ENCODE measurements around the gene RBM28.
A peak's percentile ranks its signal among the peaks of the same experiment; 100 is the strongest.

RBM28 gene

DNA sequence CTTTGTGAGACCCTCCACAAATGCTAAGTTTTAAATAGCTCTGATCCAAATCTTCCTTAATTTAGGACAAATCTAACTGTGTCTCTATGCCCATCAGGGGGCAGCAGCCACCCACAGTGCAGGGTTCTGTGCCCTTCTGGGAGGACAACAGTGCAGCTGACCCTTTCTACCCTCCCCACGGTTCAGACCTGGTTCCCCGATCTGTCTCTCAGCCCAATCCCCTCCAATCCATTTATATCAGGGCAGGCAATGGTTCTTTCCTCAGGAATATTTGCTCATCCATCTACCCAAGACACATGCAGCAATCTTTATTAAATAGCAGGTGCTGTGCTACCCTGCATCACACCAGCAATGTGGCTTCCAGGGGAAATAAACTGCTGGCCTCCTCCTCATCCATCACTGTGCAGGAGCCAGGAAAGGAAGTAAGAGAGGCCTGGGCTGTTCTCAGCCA is 4.0 kb upstream of the RBM28 start:
- TF ChIP-seq GATA2 (IDR thresholded peaks at IDR 0.05; ENCODE audit: low read depth, low read length) (peak; percentile 59), GATA3 (IDR thresholded peaks at IDR 0.05; ENCODE audit: low read depth, low read length) (no peak)

- no peak for TF ChIP-seq GATA3 (IDR thresholded peaks at IDR 0.05; ENCODE audit: low read depth, low read length)
- TF ChIP-seq GATA2 (IDR thresholded peaks at IDR 0.05; ENCODE audit: low read depth, low read length), result no peak
Observed at GRCh38 chr7:128344431-128344774, 695 bp upstream of the RBM28 start.

GRCh38 chr7:128341733-128342132 is 2.0 kb downstream of the RBM28 start:
- no peak for TF ChIP-seq GATA3 (IDR thresholded peaks at IDR 0.05; ENCODE audit: low read depth, low read length)
- no peak for TF ChIP-seq GATA2 (IDR thresholded peaks at IDR 0.05; ENCODE audit: low read depth, low read length)

DNA sequence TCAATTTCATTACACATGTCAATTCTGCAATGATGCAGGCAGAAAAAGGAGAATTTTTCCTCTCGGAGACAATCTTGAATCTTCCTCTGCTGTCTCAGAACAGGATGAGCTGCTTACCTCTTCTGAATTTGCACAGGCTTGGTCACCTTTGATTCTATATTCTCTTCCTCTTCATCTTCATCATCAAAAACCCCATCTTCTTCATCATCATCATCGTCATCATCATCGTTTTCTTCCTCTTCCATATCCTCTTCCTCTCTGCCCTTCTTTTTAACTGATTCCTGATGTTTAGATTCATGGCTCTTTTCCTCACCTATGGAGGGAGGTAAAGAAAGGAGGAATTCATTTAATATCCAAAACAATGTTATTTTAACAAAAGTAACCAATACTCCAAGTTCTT is 8.0 kb downstream of the RBM28 start:
- TF ChIP-seq GATA3 (IDR thresholded peaks at IDR 0.05; ENCODE audit: low read depth, low read length) (no peak), GATA2 (IDR thresholded peaks at IDR 0.05; ENCODE audit: low read depth, low read length) (no peak)

DNA sequence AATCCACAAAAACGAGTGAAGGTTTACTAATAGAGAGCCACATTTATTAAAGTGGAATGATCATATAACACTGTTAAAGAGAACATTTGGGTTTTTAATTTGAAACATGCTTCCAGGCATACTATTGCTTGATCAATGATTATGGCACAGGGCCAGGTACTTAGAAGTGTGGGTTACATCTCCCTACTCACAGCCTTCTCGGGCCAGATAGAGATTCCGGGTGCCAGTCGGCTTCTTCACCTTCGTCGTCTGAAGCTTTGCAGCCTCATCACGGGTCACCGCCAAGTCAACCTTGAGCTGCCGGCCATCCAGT is 19.4 kb downstream of the RBM28 start:
- TF ChIP-seq GATA2 (IDR thresholded peaks at IDR 0.05; ENCODE audit: low read depth, low read length) (no peak), GATA3 (IDR thresholded peaks at IDR 0.05; ENCODE audit: low read depth, low read length) (no peak)

DNA sequence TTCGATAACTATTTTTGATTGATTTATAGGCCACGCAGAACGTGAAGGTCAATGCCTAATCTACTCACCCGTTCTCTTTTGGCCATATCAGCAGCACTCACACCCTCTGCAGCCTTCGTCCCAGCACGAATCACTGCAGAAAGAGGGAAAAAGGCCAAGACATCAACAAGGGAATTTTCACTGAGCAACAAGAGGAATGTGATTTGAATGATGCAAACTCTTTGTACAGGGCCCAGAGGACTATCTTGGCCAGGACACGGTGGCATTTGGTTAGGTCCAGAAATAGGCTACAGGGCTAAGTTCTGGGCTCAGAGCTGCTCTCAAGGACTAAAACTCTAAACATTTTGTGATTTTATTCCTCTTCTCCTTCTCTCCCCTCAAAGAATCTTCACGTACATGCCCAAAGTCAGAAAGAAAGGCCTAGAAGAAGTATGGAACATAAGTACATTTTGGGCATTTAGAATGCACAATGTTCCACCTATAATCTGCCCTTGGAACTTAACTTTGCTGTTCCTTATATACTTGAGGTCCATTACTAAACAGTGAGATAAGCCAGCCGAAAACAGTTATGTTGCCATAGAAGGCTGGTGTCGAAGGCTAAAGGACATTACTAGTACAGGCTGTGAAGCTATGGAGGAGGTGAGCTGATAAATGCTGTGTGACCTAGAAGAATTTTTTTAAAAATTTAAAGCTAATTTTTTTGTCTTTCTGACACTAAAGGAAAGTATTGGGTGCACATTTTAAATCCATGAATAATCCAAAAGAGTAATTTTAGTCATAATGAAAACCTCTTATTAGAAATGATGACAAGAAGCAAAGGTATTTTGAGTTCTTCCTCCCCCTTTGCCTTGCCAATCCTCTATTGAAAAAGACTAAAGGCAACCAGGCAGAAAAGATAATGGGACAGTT is 20.0 kb downstream of the RBM28 start:
- TF ChIP-seq GATA2 (IDR thresholded peaks at IDR 0.05; ENCODE audit: low read depth, low read length), result no peak
- no peak for TF ChIP-seq GATA3 (IDR thresholded peaks at IDR 0.05; ENCODE audit: low read depth, low read length)

- TF ChIP-seq GATA2 (IDR thresholded peaks at IDR 0.05; ENCODE audit: low read depth, low read length) (no peak), GATA3 (IDR thresholded peaks at IDR 0.05; ENCODE audit: low read depth, low read length) (no peak)
Observed at GRCh38 chr7:128323040-128323439, 20.7 kb downstream of the RBM28 start.

DNA sequence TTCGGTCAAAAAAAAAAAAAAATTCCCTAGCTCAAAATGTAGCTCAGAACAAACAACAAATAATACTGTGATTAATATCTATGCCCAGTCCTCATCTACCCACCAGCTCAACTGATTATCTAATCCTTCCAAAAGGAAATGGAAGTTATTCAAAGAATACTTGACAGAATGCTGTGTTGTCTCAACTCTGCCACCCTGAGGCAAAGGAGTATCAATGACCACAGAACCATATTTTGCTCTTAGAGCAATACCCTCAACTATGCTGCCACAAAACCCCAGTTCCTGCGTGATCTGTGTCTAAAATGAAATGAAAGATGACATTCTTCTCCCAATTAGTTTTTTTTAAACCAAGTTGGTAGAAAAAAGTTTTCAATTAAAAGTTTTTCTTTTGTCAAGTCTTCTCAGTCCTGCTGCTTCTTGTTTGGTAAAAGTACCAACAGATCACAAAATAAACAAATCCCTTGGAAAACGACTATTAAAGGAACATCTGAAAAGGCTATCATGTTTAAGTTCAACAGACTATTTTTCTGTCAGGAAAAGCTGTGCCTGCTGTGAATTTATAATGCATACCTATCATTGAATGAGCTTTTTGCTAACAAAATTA is 21.6 kb downstream of the RBM28 start:
- no peak for TF ChIP-seq GATA2 (IDR thresholded peaks at IDR 0.05; ENCODE audit: low read depth, low read length)
- no peak for TF ChIP-seq GATA3 (IDR thresholded peaks at IDR 0.05; ENCODE audit: low read depth, low read length)

GRCh38 chr7:128321044-128321422 is 22.7 kb downstream of the RBM28 start:
- TF ChIP-seq GATA2 (IDR thresholded peaks at IDR 0.05; ENCODE audit: low read depth, low read length) (no peak), GATA3 (IDR thresholded peaks at IDR 0.05; ENCODE audit: low read depth, low read length) (no peak)

- TF ChIP-seq GATA3 (IDR thresholded peaks at IDR 0.05; ENCODE audit: low read depth, low read length), result no peak
Observed at GRCh38 chr7:128318691-128319090, 25.0 kb downstream of the RBM28 start.

DNA sequence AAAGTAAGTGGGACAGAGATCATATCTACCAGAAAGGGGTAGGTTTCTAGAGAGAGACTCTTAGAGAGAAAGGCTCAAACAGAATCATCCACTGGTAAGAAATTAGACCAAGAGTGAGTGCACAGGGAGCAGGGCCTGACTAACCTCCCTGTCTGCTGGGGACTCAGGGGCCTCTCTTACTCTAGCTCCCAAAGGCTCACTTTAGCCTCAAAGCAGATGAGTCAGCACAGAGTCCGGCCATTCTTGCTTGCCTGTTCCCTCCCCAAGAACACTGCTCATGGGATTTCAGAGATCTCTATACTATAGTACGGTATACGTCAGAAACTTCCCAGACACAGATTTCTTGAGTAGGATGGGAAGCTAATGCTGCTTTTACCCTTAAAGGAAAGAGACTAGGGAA is 32.7 kb downstream of the RBM28 start:
- TF ChIP-seq GATA3 (IDR thresholded peaks at IDR 0.05; ENCODE audit: low read depth, low read length) (no peak), GATA2 (IDR thresholded peaks at IDR 0.05; ENCODE audit: low read depth, low read length) (no peak)

- TF ChIP-seq GATA2 (IDR thresholded peaks at IDR 0.05; ENCODE audit: low read depth, low read length), result no peak
- TF ChIP-seq GATA3 (IDR thresholded peaks at IDR 0.05; ENCODE audit: low read depth, low read length), result no peak
Observed at GRCh38 chr7:128310499-128310898, 33.2 kb downstream of the RBM28 start.

DNA sequence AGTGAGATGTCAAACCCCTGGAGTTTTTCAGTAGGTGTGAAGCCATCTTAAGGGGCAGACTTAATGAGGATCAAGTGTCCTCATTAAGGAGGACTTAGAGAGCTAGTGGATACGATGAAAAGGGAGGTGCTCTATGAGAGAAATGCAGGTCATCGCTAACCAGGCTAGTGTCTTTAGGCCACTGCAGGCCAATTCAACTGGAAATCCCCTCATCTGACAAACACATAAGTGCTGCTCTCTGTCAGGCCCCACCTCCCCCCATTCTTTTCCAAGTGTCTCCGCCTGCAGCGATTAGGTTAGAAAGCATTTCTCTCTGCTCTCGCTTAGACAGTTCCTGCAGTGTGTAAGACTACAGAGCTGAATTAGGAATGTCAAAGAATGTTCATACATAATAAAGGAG is 33.7 kb downstream of the RBM28 start:
- TF ChIP-seq GATA2 (IDR thresholded peaks at IDR 0.05; ENCODE audit: low read depth, low read length) (no peak), GATA3 (IDR thresholded peaks at IDR 0.05; ENCODE audit: low read depth, low read length) (no peak)

GRCh38 chr7:128309124-128309523 is 34.6 kb downstream of the RBM28 start:
- TF ChIP-seq GATA2 (IDR thresholded peaks at IDR 0.05; ENCODE audit: low read depth, low read length) (no peak), GATA3 (IDR thresholded peaks at IDR 0.05; ENCODE audit: low read depth, low read length) (no peak)

GRCh38 chr7:128307061-128307460 is 36.6 kb downstream of the RBM28 start:
- TF ChIP-seq GATA2 (IDR thresholded peaks at IDR 0.05; ENCODE audit: low read depth, low read length) (no peak), GATA3 (IDR thresholded peaks at IDR 0.05; ENCODE audit: low read depth, low read length) (no peak)

All from SH-SY5Y (cell line).